Hair follicular keratinocyte (primary cell): ENCODE measurements around the gene BLTP3A. TPM values are rescaled to one million over a fixed set of nuclear protein-coding genes. Genes with fewer than 3 reads are reported as not detected.

Experiments
- total RNA-seq: library from RNA; depleted of rRNA; stranded (reverse); fragments of >200 nt; gene quantifications from 2 replicates; pipeline ENCODE4 v1.2.3, GENCODE V29; 2015

BLTP3A gene
- 3.1 and 4.8 TPM in 2 replicates for total RNA-seq

GRCh38 chr6:34791701-34792604 is at the start of gene BLTP3A:
Gene BLTP3A, plus strand, starts transcription at chr6:34792083. Its CDS starts 168 bp downstream, at chr6:34792251.

Other genes with a start within 250 kb of the BLTP3A start
- gene SPDEF, start 235.8 kb upstream of the BLTP3A start, total RNA-seq, result 0.08 and 0.11 TPM in 2 replicates
- 30.2 and 30.3 TPM in 2 replicates for gene ILRUN, start 95.3 kb upstream of the BLTP3A start, total RNA-seq
- gene SNRPC, start 34.6 kb upstream of the BLTP3A start, total RNA-seq, result 123 and 173 TPM in 2 replicates
- 11.1 and 27.2 TPM in 2 replicates for gene TAF11, start 96.0 kb downstream of the BLTP3A start, total RNA-seq
- 14.5 and 14.9 TPM in 2 replicates for gene ANKS1A, start 97.2 kb downstream of the BLTP3A start, total RNA-seq